Stimulated activated CD4-positive, alpha-beta T cell treated with anti-CD3 and anti-CD28 coated beads, TNF-alpha, amount 100 ng/mL, for 1 hour (primary cell): ENCODE data around the gene CDC42EP1.

Source experiments
- DNase-seq, 3 donors: peaks; one replicate each; pipeline ENCODE4 v3.0.0-alpha.2; 2020; ENCODE audit warnings: low read depth in 3 of 3, low spot score in 1 of 3

CDC42EP1 gene

GRCh38 chr22:37560608-37561211 lies 430 bp downstream of the CDC42EP1 start:
- DNase-seq: no peak

DNA sequence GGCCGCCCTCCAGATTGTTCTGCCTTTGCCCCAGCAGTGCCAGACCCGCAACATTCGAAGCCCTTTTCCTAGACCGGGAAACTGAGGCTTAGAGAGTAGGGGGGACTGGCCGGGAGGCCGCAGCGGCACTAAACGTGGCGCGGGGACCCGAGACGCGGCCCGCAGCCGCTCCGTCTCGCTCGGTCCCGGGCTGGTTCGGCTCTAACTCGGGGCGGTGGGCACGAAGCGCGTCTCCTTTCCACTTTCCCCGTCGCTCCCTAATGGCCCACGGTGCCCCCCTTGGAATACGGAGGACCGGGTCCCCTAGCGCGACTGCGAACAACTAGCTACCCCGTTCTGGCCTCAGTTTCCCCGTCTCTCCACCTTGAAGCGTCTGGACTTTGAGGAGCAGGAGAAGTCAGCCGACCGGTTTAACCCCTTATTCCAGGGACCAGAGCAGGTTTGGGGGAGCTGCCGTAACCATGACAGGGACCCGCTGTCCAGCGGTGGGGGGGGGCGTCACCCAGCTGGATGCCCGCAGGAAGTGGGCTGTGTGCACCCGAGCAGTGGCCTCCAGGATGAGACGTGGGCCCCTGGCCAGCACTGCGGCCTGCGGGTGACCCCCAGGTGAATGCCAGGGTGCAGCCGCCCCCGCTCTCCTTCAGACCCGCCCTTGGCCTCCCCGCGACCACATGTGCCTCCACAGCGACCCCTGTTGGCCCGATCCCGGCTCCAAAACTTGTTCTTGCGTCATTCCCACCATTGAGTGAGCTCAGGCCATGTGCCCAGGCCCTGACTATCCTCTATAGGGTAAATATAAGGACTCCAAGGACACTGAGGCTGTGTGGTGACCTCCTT lies 1.1 kb downstream of the CDC42EP1 start:
- DNase-seq: peak; percentile 24 to 80 (median 50)

DNA sequence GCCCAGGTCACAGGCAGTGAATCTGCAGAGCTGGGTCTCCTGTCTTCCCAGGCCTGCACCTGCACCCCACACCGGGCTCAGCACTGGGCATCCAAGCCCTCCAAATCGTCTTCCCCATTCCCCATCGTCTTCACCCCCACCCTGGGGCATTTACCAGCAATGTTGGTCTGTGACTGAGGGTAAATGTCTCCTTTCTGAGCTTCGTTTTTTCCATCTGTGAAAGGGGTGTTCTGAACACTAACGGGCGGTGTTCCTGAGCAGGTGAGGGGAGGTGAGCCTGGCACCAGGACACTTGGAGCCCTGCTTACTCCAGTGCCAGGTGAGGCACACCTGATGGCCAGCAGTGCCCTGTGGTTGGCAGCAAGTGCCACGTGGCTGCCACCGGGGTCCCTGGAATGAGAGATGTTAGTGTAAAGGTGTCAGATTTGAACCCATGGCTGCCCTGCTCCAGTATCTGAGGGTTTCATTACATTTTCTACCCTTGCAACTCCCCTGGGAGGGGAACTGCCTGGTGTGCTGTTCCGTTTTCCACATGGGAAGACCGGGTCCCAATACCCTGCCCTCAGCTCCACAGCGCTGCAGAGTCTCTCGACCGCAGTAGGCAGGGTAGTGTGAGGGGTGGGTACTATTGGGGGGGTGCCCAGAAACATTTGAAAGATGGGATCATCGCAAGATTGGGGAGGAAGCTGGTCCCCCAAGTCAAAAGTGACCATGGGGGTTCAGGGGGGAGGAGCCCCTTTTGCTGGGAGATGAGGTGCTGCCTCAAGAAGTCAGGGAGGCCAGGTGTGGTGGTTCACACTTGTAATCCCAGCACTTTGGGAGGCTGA lies 2.0 kb downstream of the CDC42EP1 start:
- DNase-seq: no peak

DNA sequence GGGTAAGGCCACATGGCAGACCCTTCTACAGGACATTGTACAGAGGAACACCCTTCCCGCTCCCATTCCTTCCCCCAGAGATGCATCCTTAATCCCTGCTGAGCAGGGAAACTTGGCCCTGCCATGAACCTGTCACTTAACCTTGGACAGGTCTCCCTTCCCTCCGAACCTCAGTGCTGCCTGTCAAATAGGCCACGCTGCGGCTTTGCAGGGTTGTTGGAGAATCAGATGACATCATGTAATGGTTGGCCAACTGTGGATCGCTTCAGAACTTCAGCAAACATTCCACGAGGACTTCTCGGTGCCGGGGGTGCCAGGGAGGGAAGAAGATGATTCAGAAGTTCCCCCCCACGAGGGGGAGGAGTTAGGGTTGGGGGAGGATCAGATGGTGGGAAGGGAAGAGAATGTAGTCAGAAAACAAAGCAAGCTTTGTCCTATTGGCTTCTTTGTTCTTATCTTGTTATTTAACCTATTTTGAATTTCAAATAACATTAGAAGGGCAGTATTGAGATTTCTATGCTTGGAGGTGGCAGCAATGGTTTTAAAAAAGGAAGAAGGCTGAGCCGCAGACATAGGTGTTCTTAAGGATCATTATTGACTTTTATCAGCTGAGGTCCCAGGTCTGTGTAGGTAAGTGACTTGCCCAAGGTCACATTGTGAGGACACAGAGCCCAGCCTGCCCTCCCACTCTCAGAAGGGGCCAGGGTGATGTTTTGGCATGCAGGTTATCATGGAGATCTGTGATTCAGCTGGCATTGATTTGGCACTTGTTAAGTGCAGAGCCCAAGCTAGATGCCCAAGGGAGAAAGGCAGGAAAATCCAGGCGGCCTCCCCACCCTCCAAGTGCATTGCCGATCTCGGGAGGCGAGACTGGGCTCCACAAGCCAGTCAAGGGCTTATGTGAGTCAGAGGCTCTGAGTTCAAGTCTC lies 3.1 kb downstream of the CDC42EP1 start:
- no peak for DNase-seq

DNA sequence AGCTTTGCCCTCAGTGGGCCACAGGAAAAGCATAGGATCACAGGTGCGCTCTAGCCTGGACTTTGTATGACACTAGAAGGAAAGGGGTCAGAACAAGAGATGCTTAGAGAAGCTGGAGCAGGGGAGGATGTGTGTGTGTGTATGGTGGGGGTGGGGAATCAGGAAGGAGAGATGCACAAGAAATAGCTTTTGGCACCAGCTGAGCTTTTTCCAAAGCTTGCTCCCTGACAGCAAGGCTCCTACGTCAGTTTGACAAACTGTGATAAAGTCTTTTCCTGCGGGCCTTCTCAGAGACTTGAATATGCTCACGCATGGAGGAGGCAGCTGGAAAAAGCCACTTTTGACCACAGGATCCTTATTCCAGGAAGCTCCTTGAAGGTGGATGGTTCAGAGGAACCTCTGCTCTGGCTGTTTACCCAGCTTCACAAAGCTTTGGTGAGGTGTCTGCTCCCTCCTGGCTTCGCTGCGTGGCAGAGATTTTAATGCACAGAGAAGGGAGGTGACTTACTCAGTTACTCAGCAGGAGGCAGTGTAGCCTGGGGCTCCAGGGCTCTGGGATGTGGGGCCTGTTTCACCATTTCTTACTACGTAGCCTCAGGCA lies 3.9 kb downstream of the CDC42EP1 start:
- DNase-seq: no peak

GRCh38 chr22:37565830-37566229 lies 5.5 kb downstream of the CDC42EP1 start:
- DNase-seq: no peak

DNA sequence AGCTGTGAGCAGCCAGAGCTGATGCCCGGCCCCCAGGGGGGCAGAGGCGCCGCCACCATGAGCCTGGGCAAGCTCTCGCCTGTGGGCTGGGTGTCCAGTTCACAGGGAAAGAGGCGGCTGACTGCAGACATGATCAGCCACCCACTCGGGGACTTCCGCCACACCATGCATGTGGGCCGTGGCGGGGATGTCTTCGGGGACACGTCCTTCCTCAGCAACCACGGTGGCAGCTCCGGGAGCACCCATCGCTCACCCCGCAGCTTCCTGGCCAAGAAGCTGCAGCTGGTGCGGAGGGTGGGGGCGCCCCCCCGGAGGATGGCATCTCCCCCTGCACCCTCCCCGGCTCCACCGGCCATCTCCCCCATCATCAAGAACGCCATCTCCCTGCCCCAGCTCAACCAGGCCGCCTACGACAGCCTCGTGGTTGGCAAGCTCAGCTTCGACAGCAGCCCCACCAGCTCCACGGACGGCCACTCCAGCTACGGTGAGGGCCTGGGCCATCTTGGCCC lies 6.1 kb downstream of the CDC42EP1 start:
- peak in 1 of 3 donors; percentile 8 for DNase-seq

DNA sequence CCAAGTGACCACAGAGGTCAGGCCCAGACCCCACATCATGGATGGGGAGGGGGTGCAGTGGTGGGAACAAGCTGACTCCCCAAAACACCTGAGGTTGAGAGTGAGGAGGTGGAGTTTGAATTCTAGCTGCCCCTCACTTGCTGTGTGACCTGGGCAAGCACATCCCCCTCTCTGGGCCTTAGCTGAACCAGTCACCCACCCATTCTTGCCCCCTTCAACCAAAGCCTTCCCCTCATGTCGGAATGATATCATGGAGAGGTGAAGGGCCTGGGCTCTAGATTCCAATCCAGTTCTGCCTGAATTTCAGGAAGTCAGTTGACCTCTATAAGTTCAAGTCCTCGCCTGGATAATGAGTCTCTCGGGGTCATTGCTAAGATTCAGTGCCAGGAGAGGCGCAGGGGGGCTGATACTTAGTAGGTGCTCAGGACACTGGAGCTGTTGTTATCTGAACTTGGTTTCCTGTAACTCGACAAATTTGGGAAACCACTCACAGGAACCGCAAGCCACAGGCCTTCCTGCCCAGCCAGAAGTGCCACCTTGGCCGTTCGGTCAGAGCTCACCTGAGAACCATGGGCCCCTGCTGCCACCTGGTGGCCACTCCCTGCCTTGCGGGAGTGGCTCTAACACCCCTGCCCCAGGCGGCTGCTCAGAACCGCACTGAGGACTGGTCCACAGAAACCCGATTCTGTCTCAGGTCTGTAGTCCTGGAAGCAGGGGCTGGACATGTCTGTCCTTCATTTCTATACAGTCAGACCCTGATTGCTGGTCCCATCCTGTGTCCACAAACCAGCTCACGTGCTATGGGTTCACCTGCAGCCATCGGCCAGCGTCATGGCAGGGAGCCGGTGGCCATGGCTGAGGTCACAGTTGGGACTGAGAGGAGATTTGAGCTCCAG lies 6.9 kb downstream of the CDC42EP1 start:
- DNase-seq: peak; percentile 75 to 85 (median 81)

DNA sequence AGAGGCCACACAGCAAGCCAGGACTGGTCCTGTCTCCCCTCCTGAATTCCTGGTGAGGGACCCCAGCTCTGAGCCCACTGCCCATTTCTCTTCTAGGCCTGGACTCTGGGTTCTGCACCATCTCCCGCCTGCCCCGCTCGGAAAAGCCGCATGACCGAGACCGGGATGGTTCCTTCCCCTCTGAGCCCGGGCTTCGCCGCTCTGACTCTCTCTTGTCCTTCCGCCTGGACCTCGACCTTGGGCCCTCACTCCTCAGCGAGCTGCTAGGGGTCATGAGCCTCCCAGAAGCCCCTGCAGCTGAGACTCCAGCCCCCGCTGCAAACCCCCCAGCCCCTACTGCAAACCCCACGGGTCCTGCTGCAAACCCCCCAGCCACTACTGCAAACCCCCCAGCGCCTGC lies 7.7 kb downstream of the CDC42EP1 start:
- DNase-seq: no peak

GRCh38 chr22:37568448-37569008 lies 8.2 kb downstream of the CDC42EP1 start:
- DNase-seq: no peak

DNA sequence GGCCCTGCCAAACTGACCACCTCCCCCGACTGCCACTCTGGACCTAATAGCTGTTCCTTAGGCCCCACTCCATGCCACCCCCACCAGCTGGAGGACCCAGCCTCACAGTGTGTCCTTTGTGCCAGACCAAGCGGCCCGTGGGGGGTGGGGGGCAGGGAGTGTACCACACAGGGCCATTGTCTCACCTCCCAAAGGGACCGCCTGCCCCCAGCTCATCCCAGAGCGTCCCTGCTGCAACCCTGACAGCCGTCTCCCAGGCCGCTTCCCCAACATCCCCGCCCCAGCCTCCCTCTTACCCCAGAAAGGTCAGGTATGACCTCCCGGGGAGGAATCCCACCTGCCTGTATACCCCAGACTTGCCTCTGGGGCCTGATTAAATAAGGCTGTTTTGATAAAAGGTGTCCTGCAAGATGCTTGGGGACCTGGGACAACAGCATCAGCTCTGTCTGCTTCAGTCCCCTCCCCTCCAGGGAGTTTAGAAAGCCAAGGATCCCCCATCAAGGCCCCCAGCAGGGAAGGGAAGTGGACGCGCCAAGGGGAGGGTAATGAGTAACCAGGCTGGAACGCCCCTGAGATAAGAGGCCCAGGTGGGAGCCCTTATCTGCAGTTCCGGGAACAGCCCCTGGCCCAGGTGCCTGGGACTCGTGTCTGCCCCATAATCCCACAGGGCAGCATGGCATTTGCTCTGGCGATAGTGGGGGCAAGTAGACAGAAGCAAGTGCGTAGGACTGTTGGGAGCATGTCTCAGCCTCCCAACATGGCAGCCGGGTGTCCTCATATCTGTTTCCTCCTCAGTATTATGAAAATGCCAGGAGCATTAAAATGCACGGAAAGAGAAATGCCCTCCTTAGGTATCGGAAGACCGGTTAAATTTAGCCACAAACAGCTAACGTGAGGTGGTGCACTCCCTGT lies 9.0 kb downstream of the CDC42EP1 start:
- DNase-seq: no peak

DNA sequence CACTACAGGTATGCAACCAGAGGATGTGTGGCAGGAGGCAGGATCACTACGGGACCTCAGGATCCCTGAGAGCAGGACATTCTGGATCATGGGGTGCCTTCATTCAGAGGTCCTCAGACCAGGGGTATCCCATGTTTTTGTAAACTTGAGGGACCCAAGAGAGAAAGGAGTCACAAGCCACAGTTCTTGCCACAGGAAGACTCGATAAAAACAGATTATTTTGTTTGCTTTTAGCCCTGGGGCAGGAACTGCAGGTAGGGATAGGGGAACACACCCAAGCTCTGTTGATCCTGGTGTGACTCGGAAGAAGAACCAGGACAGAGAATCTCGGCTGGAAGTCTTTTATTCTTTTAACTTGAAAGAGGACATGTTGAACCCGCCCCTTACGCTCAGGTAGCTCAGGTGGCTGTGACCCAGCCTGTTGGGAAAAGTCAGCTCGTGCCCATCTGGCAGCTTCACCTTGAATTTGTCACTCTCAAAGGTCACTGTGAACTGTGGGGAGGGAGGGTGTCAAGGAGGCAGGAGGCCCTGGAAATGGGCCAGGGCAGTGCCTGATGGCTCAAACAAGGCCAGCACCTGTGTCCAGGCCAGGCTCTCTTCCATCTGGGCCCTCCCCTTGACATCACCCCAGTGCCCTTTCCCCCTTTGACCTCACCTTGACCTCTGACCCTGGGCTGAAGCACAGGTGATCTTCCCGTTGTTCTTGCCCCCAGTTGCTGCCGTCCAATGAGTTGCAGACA lies 9.8 kb downstream of the CDC42EP1 start:
- no peak for DNase-seq

GRCh38 chr22:37570661-37570976 lies 10.3 kb downstream of the CDC42EP1 start:
- DNase-seq: no peak

DNA sequence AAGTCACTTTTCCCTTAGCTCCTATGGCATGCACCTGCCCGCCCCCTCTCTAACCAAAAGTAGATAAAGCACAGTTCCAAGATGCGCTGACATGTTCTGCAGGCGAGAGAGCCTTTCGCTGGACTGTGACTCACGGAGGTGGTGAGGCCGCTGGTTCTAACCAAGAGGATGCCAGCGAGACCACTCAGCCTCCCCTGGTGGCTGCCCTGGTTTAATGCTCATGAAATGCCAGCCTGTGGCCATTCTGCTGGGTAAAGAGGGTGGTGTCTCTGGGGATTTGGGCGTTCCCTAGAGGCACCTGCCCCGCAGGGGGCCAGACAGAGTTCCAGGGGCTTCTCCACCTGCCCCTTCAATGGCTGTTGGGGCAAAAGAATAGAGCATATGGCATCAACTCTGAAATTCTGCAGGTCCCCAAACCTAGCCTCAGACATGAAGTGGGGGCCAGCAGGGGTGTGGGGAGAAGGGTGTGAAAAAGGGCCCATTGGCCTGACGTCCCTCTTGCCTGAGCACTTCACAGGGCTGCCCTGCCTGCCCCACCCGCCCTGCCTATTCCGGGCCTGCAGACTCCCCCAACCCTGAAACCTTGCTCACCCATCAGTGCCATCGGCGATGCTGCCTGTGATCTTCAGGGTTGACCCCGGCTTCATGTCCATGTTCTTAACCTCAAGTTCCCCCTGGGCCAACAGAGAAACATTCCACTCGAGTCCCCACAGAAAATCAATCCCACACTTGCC lies 11.1 kb downstream of the CDC42EP1 start:
- DNase-seq: no peak

DNA sequence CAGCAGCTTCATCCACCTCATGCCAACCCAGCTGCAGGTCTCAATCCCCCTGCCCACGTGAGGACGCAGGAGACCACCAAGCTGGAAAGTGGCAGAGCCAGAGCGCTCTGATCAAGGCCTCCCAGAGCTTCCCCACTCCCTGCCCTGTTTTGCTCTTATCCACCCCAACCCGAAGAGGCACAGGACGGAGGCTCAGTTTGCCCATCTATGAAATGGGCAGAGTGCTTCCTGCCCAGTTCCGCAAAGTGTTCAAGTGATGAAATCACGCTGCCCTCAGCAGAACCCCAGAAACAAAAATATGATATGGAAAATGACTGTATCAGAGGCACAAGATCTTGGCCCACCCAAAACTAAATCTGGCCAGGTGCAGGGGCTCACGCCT lies 11.7 kb downstream of the CDC42EP1 start:
- no peak for DNase-seq

DNA sequence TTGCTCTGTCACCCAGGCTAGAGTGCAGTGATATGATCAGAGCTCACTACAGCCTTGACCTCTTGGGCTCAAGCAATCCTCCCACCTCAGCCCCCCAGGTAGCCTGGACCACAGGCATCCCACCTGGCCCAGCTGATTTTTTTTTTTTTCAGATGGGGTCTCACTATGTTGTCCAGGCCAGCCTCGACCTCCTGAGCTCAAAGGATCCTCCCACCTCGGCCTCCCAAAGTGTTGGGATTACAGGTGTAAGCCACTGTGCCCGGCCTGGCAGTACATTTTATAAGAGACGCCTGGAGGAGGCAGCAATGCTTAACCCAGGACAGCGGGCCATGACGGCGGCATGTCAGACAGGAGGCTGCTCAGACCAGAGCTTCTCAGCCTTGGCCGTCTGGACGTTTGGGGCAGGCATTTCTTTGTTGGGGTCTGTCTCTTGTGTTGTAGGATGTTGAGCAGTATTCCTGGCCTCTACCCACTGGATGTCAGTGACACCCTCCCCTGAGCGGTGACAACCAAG lies 15.3 kb downstream of the CDC42EP1 start:
- DNase-seq: no peak
